ENCODE data around the gene FLG. TPM values are rescaled to one million over a fixed set of nuclear protein-coding genes. Genes with fewer than 3 reads are reported as not detected.
"Not testable (repeated sequence)": the region's sequence is repeated elsewhere in the genome, so short reads cannot be mapped to it uniquely, and the experiment has no call there.

FLG gene
- total RNA-seq, 1 experiment from 2014 or later, result not detected

- TF ChIP-seq GABPB1 (CRISPR knock-in tag; IDR thresholded peaks at IDR 0.05), result no peak
- TF ChIP-seq, protein P1, sequence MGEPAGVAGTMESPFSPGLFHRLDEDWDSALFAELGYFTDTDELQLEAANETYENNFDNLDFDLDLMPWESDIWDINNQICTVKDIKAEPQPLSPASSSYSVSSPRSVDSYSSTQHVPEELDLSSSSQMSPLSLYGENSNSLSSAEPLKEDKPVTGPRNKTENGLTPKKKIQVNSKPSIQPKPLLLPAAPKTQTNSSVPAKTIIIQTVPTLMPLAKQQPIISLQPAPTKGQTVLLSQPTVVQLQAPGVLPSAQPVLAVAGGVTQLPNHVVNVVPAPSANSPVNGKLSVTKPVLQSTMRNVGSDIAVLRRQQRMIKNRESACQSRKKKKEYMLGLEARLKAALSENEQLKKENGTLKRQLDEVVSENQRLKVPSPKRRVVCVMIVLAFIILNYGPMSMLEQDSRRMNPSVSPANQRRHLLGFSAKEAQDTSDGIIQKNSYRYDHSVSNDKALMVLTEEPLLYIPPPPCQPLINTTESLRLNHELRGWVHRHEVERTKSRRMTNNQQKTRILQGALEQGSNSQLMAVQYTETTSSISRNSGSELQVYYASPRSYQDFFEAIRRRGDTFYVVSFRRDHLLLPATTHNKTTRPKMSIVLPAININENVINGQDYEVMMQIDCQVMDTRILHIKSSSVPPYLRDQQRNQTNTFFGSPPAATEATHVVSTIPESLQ (CRISPR knock-in tag; IDR thresholded peaks at IDR 0.05), result no peak
- TF ChIP-seq, protein P2, sequence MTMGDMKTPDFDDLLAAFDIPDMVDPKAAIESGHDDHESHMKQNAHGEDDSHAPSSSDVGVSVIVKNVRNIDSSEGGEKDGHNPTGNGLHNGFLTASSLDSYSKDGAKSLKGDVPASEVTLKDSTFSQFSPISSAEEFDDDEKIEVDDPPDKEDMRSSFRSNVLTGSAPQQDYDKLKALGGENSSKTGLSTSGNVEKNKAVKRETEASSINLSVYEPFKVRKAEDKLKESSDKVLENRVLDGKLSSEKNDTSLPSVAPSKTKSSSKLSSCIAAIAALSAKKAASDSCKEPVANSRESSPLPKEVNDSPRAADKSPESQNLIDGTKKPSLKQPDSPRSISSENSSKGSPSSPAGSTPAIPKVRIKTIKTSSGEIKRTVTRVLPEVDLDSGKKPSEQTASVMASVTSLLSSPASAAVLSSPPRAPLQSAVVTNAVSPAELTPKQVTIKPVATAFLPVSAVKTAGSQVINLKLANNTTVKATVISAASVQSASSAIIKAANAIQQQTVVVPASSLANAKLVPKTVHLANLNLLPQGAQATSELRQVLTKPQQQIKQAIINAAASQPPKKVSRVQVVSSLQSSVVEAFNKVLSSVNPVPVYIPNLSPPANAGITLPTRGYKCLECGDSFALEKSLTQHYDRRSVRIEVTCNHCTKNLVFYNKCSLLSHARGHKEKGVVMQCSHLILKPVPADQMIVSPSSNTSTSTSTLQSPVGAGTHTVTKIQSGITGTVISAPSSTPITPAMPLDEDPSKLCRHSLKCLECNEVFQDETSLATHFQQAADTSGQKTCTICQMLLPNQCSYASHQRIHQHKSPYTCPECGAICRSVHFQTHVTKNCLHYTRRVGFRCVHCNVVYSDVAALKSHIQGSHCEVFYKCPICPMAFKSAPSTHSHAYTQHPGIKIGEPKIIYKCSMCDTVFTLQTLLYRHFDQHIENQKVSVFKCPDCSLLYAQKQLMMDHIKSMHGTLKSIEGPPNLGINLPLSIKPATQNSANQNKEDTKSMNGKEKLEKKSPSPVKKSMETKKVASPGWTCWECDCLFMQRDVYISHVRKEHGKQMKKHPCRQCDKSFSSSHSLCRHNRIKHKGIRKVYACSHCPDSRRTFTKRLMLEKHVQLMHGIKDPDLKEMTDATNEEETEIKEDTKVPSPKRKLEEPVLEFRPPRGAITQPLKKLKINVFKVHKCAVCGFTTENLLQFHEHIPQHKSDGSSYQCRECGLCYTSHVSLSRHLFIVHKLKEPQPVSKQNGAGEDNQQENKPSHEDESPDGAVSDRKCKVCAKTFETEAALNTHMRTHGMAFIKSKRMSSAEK (CRISPR knock-in tag; IDR thresholded peaks at IDR 0.05; ENCODE audit: borderline replicate concordance), result no peak
- TF ChIP-seq HMGA2 (CRISPR knock-in tag; IDR thresholded peaks at IDR 0.05), result no peak
- no peak for TF ChIP-seq KAT7 (CRISPR knock-in tag; IDR thresholded peaks at IDR 0.05; ENCODE audit: borderline replicate concordance)
- TF ChIP-seq ZNF512 (CRISPR knock-in tag; IDR thresholded peaks at IDR 0.05; ENCODE audit: borderline replicate concordance), result no peak
Observed at GRCh38 chr1:152309955-152310354, 15.1 kb downstream of the FLG start (continued).

DNA sequence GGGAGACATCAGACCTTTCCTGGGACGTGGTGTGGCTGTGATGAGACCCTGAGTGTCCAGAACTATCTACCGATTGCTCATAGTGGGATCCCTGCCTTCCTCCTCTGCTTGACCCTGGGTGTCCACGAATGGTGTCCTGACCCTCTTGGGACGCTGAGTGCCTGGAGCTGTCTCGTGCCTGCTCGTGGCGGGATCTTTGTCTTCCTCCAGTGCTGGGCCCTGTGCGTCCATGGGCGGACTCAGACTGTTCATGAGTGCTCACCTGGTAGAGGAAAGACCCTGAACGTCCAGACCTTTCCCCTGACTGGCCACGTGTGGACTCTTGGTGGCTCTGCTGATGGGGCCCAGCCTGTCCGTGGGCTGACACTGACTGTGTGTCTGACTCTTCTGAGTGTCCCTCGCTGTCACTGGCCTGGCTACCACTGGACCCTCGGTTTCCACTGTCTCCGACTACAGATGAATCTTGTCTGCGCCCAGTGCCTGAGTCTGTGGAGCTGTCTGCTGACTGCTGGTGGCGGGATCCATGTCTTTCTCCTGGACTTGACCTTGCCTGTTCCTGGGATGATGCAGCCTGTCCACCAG lies 15.6 kb downstream of the FLG start:
- H3K4me1 Mint-ChIP-seq; ATAC-seq; POLR2A ChIA-PET; DNase-seq (ENCODE audit: low spot score); CTCF ChIA-PET; H3K27ac Mint-ChIP-seq; H3K4me3 Mint-ChIP-seq: not testable (repeated sequence)
- peaks cover 88% of the 10 kb centered on the region for H3K36me3 Mint-ChIP-seq
- peaks cover 85% of the 10 kb centered on the region for H3K9me3 Mint-ChIP-seq
- peaks cover 41% of the 10 kb centered on the region for H3K27me3 Mint-ChIP-seq (ENCODE audit: low read depth)

DNA sequence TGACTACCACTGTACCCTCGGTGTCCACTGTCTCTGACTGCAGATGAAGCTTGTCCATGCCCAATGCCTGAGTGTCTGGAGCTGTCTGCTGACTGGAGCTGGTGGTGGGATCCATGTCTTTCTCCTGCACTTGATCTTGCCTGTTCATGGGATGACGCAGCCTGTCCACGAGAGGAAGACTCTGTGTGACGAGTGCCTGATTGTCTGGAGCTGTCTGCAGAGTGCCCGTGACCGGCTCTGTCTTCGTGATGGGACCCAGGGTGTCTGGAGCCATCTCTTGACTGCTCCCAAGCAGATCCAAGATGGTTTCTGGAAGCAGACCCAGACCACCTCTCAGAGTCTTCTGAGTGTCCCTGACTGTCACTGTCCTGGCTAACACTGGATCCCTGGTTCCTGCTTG lies 16.3 kb downstream of the FLG start:
- CTCF ChIA-PET; H3K4me3 Mint-ChIP-seq; H3K4me1 Mint-ChIP-seq; DNase-seq (ENCODE audit: low spot score); POLR2A ChIA-PET; ATAC-seq; H3K27ac Mint-ChIP-seq: not testable (repeated sequence)
- Mint-ChIP-seq H3K27me3 (ENCODE audit: low read depth) (peaks cover 34% of the 10 kb centered on the region), H3K36me3 (peaks cover 88% of the 10 kb centered on the region), H3K9me3 (peaks cover 85% of the 10 kb centered on the region)

- not testable (repeated sequence) for DNase-seq (ENCODE audit: low spot score)
- peaks cover 86% of the 10 kb centered on the region for H3K36me3 Mint-ChIP-seq
Observed at GRCh38 chr1:152307970-152308369, 17.1 kb downstream of the FLG start.

DNA sequence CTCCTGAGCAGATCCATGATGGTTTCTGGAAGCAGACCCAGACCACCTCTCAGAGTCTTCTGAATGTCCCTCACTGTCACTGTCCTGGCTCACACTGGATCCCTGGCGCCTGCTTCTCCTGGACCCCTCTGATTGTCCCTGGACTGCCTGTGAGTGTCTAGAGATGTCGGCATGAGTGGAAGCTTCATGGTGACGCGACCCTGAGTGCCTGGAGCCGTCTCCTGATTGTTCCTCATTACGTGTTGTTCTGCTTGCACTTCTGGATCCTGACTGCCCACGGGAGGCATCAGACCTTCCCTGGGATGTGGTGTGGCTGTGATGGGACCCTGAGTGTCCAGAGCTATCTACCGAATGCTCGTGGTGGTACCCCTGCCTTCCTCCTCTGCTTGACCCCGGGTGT lies 18.9 kb downstream of the FLG start:
- H3K4me3 Mint-ChIP-seq; H3K27ac Mint-ChIP-seq; H3K4me1 Mint-ChIP-seq; POLR2A ChIA-PET; ATAC-seq; DNase-seq (ENCODE audit: low spot score); CTCF ChIA-PET: not testable (repeated sequence)
- peaks cover 85% of the 10 kb centered on the region for H3K9me3 Mint-ChIP-seq
- H3K27me3 Mint-ChIP-seq (ENCODE audit: low read depth), result peaks cover 28% of the 10 kb centered on the region
- peaks cover 86% of the 10 kb centered on the region for H3K36me3 Mint-ChIP-seq

More at GRCh38 chr1:152307970-152308369, 17.1 kb downstream of the FLG start:
- Mint-ChIP-seq H3K9me3 (peaks cover 85% of the 10 kb centered on the region), H3K27me3 (ENCODE audit: low read depth) (peaks cover 32% of the 10 kb centered on the region)
- ATAC-seq, H3K4me3 Mint-ChIP-seq, POLR2A ChIA-PET, H3K27ac Mint-ChIP-seq, CTCF ChIA-PET, H3K4me1 Mint-ChIP-seq: not testable (repeated sequence)

DNA sequence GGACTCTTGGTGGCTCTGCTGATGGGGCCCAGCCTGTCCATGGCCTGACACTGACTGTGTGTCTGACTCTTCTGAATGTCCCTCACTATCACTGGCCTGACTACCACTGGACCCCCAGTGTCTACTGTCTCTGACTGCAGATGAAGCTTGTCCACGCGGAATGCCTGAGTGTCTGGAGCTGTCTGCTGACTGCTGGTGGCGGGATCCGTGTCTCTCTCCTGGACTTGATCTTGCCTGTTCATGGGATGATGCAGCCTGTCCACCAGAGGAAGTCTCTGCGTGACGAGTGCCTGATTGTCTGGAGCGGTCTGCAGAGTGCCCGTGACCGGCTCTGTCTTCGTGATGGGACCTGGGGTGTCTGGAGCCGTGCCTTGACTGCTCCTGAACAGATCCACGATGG lies 20.3 kb downstream of the FLG start:
- peaks cover 23% of the 10 kb centered on the region for H3K27me3 Mint-ChIP-seq (ENCODE audit: low read depth)
- DNase-seq (ENCODE audit: low spot score); H3K4me3 Mint-ChIP-seq; H3K4me1 Mint-ChIP-seq; H3K27ac Mint-ChIP-seq; ATAC-seq; CTCF ChIA-PET; POLR2A ChIA-PET: not testable (repeated sequence)
- peaks cover 84% of the 10 kb centered on the region for H3K36me3 Mint-ChIP-seq
- peaks cover 85% of the 10 kb centered on the region for H3K9me3 Mint-ChIP-seq

- ATAC-seq; POLR2A ChIA-PET; H3K27ac Mint-ChIP-seq; H3K4me3 Mint-ChIP-seq; DNase-seq (ENCODE audit: low spot score); H3K4me1 Mint-ChIP-seq; CTCF ChIA-PET: not testable (repeated sequence)
- Mint-ChIP-seq H3K9me3 (peaks cover 83% of the 10 kb centered on the region), H3K27me3 (ENCODE audit: low read depth) (peaks cover 19% of the 10 kb centered on the region), H3K36me3 (peaks cover 77% of the 10 kb centered on the region)
Observed at GRCh38 chr1:152303139-152303872, 21.7 kb downstream of the FLG start.

- H3K4me1 Mint-ChIP-seq; H3K27ac Mint-ChIP-seq; ATAC-seq; H3K4me3 Mint-ChIP-seq; CTCF ChIA-PET; H3K27me3 Mint-ChIP-seq (ENCODE audit: low read depth); DNase-seq (ENCODE audit: low spot score); POLR2A ChIA-PET: not testable (repeated sequence)
- Mint-ChIP-seq H3K9me3 (peaks cover 74% of the 10 kb centered on the region), H3K36me3 (peaks cover 62% of the 10 kb centered on the region)
Observed at GRCh38 chr1:152256394-152256793, 68.6 kb downstream of the FLG start.

Data from WTC11 (cell line).